ENCODE data around the gene GLIS1.

GRCh38 chr1:53718443-53718842 lies 20.5 kb downstream of the GLIS1 start:
- TF ChIP-seq, protein P1, sequence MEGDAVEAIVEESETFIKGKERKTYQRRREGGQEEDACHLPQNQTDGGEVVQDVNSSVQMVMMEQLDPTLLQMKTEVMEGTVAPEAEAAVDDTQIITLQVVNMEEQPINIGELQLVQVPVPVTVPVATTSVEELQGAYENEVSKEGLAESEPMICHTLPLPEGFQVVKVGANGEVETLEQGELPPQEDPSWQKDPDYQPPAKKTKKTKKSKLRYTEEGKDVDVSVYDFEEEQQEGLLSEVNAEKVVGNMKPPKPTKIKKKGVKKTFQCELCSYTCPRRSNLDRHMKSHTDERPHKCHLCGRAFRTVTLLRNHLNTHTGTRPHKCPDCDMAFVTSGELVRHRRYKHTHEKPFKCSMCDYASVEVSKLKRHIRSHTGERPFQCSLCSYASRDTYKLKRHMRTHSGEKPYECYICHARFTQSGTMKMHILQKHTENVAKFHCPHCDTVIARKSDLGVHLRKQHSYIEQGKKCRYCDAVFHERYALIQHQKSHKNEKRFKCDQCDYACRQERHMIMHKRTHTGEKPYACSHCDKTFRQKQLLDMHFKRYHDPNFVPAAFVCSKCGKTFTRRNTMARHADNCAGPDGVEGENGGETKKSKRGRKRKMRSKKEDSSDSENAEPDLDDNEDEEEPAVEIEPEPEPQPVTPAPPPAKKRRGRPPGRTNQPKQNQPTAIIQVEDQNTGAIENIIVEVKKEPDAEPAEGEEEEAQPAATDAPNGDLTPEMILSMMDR (IDR thresholded peaks at IDR 0.05; ENCODE audit: extremely low read depth in 1 of 2, insufficient read depth in 1 of 2, low read depth in 1 of 2, low read length in 2 of 2), result no peak
- TF ChIP-seq EZH2 (IDR thresholded peaks at IDR 0.05; ENCODE audit: borderline replicate concordance, low read depth, low read length, severe bottlenecking) (no peak), POLR2AphosphoS5 (IDR thresholded peaks at IDR 0.05; ENCODE audit: insufficient read depth, low read depth, low read length) (no peak)
